ENCODE measurements around the gene HNRNPA3.
"Not testable (repeated sequence)": the region's sequence is repeated elsewhere in the genome, so short reads cannot be mapped to it uniquely, and the experiment has no call there.

HNRNPA3 gene

GRCh38 chr2:177188482-177189469, 23.8 kb upstream of the HNRNPA3 start:
- no peak for DNase-seq

- DNase-seq: no peak
Measured at GRCh38 chr2:177190941-177191340, 21.7 kb upstream of the HNRNPA3 start.

- no peak for DNase-seq
Measured at GRCh38 chr2:177192788-177193187, 19.8 kb upstream of the HNRNPA3 start.

GRCh38 chr2:177193240-177193639, 19.4 kb upstream of the HNRNPA3 start:
- DNase-seq: no peak

- DNase-seq: no peak
Measured at GRCh38 chr2:177195194-177195593, 17.4 kb upstream of the HNRNPA3 start.

- DNase-seq: not testable (repeated sequence)
Measured at GRCh38 chr2:177200419-177200818, 12.2 kb upstream of the HNRNPA3 start.

GRCh38 chr2:177201919-177202346, 10.7 kb upstream of the HNRNPA3 start:
- no peak for DNase-seq

GRCh38 chr2:177204417-177204816, 8.2 kb upstream of the HNRNPA3 start:
- no peak for DNase-seq

GRCh38 chr2:177207101-177207500, 5.5 kb upstream of the HNRNPA3 start:
- no peak for DNase-seq

- no peak for DNase-seq
Measured at GRCh38 chr2:177211169-177211568, 1.4 kb upstream of the HNRNPA3 start.

- DNase-seq: no peak
Measured at GRCh38 chr2:177211576-177212105, 953 bp upstream of the HNRNPA3 start.

GRCh38 chr2:177212891-177213856, 580 bp downstream of the HNRNPA3 start:
- DNase-seq: peak; percentile 91

- no peak for DNase-seq
Measured at GRCh38 chr2:177217247-177217843, 4.8 kb downstream of the HNRNPA3 start.

GRCh38 chr2:177219787-177220186, 7.2 kb downstream of the HNRNPA3 start:
- not testable (repeated sequence) for DNase-seq

GRCh38 chr2:177221534-177221933, 8.9 kb downstream of the HNRNPA3 start:
- DNase-seq: no peak

- DNase-seq: no peak
Measured at GRCh38 chr2:177221970-177222369, 9.4 kb downstream of the HNRNPA3 start.

- not testable (repeated sequence) for DNase-seq
Measured at GRCh38 chr2:177223436-177223835, 10.8 kb downstream of the HNRNPA3 start.

- no peak for DNase-seq
Measured at GRCh38 chr2:177225965-177226360, 13.4 kb downstream of the HNRNPA3 start.

GRCh38 chr2:177229442-177230242, 17.0 kb downstream of the HNRNPA3 start:
- DNase-seq: no peak

GRCh38 chr2:177231270-177231669, 18.7 kb downstream of the HNRNPA3 start:
- no peak for DNase-seq

- DNase-seq: no peak
Measured at GRCh38 chr2:177232098-177232704, 19.6 kb downstream of the HNRNPA3 start.
